Esophagus squamous epithelium (tissue), 4 donors: ENCODE measurements around the gene FAM151A.

Experiments
- POLR2A ChIP-seq, 4 donors: fragments of 450-650 bp; IDR thresholded peaks; one replicate each; pipeline ENCODE4 v1.6.1; 2017; ENCODE audit warnings: antibody characterized with exemption in 4 of 4, mild to moderate bottlenecking in 4 of 4, moderate library complexity in 3 of 4
- TF ChIP-seq, protein P1 (sequence below), 6 experiments: fragments of 450-650 bp in 4 of 6; fragments of 200-600 bp in 2 of 6; sonication (generic) in 2 of 6; IDR thresholded peaks; one replicate each; pipeline ENCODE4 v1.5.1; 2016 to 2019; ENCODE audit warnings: antibody characterized with exemption in 6 of 6, mild to moderate bottlenecking in 4 of 6, moderate library complexity in 4 of 6

DNA sequence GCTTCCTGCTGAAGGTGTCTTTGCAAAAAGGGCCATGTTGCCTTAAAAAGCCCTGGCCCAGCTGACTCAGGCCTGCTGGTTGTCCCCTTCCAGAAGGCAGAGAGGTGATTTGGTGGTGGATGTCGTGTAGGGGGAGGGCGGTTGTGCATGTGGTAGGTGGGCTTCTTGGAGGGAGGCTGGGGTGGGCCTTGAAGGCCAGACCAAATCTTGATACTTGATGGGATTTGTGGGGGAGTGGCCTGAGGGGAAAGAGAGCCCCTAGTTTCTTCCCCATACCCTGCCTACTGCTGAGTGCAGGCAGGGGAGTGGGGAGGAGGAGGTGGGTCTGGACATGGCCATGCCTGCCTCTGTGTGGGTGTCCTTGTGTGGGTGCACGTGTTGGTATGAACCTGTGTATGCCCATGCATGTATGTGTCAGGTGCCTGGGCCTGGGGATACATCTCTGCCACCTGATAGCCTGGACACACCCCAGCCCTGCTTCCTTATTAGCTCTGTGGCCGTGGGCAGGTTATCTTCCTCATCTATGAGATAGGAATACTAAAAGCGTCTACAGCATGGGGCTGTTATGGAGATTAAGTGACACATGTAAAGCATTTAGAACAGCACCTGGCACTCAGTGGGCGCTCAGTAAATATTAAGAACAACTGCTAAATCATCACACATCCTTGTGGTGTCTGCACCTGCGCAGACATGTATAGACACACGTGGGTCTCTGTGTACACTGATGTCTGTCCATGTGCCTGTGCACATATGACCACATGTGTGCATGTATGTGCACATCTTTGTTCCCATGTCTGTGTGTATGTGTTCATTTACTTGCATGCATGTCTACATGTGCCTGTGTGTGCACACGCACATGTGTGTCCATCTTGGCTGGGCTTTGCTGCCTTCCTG lies 17.0 kb downstream of the FAM151A start:
- TF ChIP-seq, protein P1, sequence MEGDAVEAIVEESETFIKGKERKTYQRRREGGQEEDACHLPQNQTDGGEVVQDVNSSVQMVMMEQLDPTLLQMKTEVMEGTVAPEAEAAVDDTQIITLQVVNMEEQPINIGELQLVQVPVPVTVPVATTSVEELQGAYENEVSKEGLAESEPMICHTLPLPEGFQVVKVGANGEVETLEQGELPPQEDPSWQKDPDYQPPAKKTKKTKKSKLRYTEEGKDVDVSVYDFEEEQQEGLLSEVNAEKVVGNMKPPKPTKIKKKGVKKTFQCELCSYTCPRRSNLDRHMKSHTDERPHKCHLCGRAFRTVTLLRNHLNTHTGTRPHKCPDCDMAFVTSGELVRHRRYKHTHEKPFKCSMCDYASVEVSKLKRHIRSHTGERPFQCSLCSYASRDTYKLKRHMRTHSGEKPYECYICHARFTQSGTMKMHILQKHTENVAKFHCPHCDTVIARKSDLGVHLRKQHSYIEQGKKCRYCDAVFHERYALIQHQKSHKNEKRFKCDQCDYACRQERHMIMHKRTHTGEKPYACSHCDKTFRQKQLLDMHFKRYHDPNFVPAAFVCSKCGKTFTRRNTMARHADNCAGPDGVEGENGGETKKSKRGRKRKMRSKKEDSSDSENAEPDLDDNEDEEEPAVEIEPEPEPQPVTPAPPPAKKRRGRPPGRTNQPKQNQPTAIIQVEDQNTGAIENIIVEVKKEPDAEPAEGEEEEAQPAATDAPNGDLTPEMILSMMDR (IDR thresholded peaks at IDR 0.05) = no peak
- no peak for TF ChIP-seq POLR2A (IDR thresholded peaks at IDR 0.05)
